ENCODE results near the gene SUMF1.

Gene SUMF1

DNA sequence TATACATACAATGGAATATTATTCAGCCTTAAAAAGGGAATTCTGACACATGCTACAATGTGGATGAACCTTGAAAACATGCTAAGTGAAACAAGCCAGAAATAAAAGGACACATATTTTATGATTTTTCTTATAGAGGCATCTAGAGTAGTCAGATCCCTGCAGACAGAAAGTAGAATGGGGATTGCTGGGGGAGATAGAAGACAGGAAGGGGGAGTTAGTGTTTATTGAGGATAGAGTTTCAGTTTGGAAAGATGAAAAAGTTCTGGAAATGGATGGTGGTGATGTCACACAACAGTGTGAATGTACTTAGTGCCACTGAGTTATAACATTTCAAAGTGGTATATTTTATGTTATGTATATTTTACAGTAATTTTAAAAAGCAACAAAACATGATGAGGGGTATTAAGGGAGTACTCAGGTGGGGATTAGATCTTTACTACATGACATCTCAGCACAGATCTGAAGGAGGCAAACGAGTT lies 30.8 kb upstream of the SUMF1 start:
- in situ Hi-C loops (cut with MboI; ENCODE audit: low sequenced_read_pairs): no loop called here

DNA sequence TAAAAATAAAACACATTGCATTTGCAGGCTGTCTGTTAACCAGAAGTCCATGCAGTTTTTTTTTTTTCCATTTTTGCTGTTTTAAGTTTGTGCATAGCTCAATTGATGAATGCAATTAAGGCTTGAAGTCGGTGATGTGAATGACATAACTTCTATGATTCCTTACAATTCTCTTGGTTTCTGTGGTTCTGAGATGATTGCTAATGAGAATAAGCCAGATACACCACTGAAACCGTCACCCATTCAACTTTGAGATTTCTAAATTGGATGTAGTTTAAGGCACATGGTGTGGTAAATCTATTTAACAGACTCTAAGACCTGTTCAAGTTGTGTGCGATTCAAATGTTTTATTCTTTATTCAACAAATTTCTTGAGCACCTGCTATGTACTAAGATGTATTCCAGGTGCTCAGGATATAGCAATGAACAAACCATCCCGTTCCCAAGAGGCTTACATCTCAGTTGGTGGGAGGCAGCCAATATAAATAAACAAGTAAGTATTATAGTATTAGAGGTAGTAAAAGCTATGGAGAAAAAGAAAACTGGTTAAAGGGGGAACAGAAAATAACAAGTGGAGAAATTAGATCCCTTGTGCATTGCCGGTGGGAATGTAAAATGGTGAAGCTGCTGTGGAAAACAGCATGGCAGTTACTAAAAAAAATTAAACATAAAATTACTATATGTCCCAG lies 30.1 kb upstream of the SUMF1 start:
- in situ Hi-C loops (cut with MboI; ENCODE audit: low sequenced_read_pairs): no loop called here

DNA sequence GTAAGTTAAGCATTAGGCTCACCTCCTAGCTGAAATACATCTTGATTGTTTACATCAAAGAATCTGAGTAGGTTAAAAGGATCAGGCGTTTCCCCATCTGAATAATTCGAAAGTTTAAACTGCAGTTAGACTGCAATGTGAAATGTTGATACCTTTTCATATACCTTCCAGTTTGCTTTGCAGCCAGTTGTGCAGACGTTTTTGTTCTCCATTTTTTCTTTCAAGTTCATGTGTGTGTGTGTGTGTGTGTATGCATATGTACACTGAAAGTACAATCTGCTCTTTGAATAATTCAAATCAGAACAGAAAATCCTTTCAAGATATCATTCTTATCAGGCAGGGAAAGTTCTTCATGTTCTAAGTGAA lies 29.0 kb upstream of the SUMF1 start:
- in situ Hi-C loops (cut with MboI; ENCODE audit: low sequenced_read_pairs): no loop called here

DNA sequence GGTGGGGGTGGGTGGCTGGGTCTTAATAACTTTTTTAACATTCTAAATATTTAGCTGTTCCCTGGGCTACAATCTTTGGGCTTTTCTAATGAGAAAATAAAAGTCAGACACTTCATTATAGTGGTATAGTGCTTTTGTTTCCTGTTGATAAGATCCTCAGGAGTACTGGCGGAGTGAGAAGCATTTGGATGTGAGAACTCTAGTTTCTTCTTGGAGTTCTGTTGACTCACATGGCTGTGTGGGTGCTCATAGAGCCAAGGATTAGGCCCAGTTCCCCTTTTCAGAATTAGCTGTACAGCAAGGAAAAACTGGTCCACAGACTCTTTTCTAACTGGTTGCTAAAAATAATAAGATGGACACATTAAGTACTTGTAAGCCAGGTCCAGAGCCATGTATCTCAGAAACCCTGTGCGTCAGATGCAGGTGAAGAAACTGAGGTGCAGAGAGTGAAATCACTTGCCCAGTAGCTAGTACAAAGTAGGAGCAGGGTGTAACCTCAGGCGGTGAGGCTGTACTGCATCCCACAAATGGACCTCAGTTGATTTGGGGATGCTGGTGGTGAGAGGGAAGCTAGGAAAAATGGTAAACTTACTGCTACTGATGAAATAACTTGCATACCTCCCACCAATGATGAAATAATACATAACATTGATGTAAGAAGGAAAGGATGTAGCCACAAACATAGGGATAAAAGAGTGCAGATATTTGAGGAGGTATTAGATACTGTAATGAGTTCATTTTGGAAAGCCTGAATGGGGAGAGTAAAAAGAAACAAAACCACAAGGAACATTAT lies 28.4 kb upstream of the SUMF1 start:
- in situ Hi-C loops (cut with MboI; ENCODE audit: low sequenced_read_pairs): no loop called here

DNA sequence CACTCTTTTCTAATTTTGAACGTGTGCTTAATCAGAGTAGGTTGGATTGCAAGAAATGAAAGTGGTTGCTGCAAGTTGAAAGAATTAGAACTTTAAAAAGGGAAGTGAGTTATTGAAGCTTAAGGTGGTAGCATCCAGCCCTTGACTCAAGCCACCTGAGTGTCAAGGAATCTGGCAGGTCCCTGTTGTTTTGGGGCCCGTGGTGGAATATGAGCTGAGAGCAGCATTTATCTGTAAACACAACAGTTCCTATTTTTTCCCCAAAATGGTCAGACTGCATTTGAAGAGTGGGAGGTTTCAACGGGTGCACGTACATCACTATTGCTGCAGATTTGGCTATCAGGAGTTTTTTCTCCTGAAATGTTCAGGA lies 27.8 kb upstream of the SUMF1 start:
- in situ Hi-C loops (cut with MboI; ENCODE audit: low sequenced_read_pairs): no loop called here

DNA sequence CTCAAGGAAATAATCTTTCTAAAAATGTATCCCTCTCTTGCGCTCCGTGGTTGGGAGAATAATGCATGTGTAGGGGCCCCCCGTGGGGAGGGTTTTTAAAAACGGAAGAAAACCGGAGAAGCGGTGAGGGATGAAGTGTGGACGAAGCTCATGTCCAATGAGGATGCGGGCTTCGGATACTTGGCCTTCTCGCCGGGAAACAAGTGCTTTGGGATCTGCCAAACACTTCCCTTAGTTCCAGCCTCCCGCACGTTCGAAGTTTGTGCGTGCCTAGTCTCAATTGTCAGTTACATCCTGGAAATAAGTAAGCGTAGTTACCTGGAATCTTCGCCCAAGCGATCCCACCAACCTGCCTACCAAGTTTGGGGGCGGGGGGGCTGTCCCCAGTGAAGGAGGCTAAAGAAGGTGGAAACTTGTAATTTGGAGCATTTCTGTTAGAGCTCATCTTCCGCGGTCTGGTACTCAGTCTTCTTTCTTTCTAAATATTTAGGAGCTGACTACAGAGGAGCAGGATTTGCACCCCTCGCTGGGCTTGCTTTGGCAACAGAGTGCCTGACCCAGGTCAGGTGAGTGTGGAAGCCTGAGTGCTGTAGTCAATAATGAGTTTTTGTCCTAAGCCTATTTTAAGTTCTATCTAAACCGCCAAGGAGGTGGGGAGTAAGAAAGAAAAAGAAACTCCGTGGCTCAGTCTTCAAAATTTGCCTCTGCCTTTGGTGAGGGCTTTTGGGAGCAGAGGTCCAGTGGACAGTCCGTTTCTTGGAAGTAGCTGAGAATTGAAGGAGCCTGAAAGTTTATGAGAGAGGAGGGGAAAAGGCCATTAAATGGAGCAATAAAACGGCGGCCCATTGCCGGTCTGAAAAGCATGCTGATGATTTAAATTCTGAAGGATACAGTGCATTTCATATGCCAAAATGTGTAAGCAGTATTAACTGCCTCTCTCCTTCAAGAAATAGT lies 27.1 kb upstream of the SUMF1 start:
- in situ Hi-C loops (cut with MboI; ENCODE audit: low sequenced_read_pairs): no loop called here

DNA sequence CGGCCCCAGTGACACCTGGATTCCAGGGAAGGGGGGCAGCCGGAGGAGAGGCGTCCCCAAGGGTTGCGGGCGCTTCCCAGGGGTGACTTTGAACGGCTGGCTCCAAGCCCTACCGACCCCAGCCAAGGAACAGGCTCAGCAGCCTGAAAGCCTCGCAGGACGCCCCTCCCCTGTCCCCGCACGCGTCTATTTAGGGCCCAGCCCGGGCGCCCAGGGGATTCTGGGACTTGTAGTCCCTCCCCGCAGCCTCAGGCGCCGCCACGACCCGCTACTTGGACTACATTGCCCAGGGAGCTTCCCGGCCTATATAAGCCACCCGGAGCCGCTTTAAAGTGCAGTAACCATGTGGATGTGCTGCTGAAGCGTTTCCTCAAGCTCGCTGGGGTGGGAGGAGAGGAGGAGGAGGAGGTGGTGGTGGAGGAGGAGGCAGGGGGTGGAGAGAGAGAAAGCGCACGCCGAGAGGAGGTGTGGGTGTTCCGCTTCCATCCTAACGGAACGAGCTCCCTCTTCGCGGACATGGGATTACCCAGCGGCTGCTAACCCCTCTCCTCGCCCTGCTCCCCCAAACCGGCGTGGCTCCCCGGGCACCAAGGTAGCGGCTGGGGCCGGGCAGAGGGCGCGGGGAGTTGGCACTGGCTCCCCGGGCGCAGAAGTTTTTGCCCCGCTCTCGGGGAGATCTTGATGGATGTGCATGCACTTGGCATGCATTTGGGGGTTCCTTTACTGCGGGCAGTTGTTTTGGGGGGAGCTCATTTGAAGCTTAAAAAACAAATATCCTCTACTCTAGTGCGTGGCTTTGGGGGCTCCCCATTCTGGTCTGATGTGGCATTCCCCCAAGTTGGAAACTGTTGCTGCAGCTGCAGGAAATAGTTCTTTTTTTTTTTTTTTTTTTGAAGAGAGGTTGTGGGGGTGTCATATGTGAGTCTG lies 26.2 kb upstream of the SUMF1 start, which contains the start of gene ITPR1:
ITPR1 (plus strand) TSS at position 335 of the 927 bp plus-strand sequence. CDS start 23,144 bp downstream, outside the sequence.
- in situ Hi-C loops (cut with MboI; ENCODE audit: low sequenced_read_pairs): no loop called here

DNA sequence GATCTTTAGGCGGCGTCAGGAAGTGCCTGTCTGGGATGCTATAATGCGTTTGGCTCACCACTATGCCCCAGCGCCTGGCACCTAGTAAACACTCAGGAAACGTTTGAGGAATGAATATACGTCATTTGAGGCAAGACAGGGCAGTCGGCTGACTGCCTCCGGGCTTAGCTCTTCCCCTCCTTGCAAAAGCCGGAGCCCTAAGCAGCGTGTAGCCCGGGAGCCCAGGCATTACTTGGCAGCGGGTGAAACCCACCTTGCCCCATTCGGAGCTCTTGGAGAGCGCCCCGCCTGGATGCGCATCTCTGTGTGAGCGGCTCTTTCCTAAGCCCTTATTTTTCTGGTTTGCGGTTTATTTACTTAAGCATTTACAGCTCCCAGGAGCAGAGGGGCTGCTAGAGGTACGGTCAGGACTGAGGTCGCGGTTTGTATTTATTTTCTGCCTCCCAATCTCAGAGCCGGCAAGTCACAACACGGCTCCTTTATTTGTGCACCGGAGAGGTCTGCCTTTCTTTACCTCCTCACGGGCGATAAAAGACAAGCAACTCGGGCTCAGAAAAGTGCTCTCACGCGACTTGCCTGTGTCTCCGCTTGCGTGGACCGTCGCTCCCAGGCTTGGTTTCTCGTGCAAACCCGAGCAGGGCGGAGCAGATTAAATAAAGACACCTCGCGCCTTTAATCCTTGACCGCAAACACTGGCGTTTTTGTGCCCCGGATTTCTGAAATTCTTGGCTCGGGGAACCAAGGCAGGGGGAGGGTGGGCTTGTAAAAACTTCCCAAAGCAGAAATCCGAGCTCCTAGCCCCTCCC lies 25.3 kb upstream of the SUMF1 start:
- in situ Hi-C loops (cut with MboI; ENCODE audit: low sequenced_read_pairs): no loop called here

DNA sequence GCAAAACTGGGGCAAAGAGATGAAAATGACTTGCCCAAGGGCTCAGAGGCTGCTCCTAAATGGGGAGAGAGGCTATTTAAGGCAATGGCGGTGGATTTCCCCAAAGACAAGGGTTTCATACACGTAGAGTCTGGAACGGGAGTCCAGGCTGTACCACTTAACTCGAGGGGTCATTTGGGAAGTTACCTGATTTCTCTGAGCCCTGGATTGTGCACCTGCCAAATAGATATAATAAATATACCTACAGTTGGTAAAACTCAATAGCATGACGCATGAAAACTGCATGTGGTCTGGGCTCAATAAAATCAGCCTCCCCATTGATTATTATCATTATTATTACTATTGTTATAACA lies 24.8 kb upstream of the SUMF1 start:
- in situ Hi-C loops (cut with MboI; ENCODE audit: low sequenced_read_pairs): no loop called here

DNA sequence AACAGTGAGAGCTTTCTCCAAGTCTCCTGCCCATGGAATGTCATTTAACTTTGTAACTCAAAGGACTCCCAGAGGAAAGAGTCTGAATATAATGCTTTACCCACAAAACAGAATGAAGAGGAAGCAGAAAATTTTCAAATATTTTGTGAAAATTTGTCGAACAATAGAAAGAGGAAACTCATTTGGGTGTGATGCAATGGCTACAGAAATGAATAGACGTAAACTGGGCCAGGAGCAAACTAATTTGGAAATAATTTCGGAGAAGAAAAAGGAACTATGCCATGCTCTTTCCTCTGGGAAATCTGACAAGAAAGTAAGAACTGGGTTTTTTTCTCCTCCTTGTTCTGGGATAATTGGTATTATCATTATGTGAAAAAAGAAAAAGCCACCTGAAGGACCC lies 11.2 kb upstream of the SUMF1 start:
- in situ Hi-C loops (cut with MboI; ENCODE audit: low sequenced_read_pairs): no loop called here

DNA sequence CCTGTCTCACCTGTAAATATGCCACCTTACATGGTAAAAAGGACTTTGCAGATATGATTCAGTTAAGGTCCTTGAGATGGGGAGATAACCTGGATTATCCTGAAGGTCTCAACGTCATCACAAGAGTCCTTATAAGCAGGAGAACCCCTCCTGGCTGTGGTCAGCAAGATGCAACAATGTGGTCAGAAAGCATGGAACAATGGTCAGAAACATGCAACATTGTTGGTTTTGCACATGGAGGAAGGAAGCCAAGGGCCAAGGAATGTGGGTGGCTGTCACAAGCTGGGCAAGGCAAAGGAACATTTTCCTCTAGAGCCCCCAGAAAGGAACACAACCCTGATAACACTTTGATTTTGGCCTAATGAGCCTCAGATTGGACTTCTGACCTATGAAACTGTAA lies 9.4 kb upstream of the SUMF1 start:
- in situ Hi-C loops (cut with MboI; ENCODE audit: low sequenced_read_pairs): no loop called here

DNA sequence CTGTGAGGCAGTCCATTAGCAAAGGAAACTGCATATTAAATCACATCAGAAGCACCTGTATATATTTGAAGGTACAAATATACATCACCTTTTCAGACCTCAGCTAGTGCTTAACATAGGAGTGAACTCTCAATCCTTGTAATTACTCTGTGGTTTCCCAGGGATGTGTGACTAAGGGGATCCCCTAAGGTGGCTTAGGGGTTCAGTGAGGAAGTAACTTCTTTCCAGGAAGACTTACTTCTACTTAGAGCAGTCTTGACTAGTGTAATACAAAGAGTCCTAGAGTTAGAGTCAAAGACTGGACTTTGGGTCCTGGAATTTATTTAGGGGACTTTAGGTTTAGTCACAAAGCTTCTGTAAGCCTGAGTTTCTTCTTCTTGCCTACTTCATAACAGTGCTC lies 8.7 kb upstream of the SUMF1 start:
- in situ Hi-C loops (cut with MboI; ENCODE audit: low sequenced_read_pairs): no loop called here

DNA sequence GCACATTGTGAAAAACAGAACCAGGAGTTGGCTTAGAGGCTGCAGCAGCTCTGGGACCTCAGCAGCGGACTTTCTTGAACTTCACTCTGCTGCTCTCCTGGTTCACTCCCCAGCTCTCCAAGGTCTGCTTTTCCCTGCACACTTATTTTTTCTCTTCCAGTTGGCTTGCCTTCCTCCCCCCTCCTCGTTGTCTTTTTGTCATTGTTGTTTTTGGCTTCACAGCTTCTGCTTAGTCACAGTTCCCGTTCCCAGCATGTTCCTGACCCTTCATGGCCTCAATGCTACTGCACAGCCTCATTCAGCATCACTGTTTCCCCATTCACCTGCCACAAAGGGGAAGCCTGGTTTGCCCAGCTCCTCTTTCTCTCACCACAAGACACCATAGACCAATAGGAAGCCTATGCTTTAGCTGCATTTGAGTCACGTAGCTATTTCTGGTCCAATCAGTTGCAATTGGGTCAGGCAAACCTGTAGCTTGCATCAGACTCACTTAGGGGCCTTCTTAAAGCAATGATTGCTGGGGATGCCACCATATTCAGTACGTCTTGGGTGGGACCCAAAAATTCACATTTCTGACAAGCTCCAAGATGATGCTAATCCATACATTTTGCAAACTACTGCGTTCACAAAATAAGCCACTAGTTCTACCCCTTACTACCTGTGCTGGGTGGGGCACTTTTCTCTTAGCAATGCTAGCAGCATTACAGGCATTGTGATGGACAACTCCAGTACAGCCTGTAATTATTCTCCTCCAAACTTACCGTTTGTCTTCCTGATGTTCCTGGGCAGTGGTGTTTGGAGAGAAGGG lies 7.8 kb upstream of the SUMF1 start:
- in situ Hi-C loops (cut with MboI; ENCODE audit: low sequenced_read_pairs): no loop called here

DNA sequence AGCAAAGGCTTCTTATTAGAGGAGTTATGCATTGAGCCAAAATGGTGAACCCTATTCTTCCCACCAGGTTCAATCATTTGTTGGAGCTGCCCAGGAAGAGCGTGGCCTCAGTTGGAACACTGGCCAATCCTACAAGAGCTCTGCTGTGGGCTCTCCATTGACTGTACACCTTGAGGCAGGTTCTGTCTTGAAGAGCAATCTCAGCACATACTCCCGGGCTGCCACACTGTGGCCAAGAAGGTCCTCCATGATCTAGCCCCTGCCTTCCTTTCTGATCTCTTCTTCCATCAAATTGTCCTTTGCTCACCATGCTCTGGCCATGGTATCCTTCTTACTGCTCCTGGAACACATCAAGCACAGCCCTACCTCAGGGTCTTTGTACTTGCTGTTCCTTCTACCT lies 5.7 kb upstream of the SUMF1 start:
- in situ Hi-C loops (cut with MboI; ENCODE audit: low sequenced_read_pairs): no loop called here

DNA sequence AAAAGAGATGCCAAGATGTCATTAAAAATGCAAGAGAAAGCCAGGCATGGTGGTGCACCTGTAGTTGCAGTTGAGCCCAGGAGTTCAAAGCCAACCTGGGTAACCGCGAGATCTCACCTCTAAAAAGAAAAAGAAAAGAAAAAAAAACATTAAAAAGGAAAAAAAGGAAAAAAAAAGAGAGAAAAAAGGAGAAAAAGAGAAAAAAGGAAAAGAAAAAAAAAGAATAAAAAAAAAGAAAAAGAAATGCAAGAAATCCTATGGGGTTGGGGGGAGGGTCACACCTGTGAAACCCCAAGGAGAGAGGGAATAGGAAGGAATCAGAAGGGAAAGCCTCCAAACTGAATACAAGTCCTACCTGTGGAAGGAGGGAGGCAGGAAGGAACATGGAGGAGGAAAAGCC lies 5.2 kb upstream of the SUMF1 start:
- in situ Hi-C loops (cut with MboI; ENCODE audit: low sequenced_read_pairs): no loop called here

DNA sequence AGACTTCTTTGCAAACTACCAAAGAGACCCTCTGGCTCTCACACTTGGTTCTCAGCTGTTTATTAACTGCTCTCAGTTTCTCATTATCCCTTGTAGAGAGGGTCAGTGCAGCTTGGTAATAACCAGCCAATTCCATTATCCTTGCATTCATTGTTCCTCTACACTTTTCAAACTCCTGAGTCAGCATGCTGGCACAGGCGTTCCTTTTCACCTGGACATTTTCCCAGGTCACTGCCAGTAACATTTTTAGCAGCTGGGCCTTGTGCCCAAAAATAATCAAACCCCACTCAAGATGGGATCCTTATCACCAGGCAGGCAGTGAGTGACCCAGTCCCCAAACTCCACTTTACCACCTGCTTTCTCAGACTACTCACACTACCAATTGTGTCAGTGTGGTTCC lies 4.8 kb upstream of the SUMF1 start:
- in situ Hi-C loops (cut with MboI; ENCODE audit: low sequenced_read_pairs): no loop called here

DNA sequence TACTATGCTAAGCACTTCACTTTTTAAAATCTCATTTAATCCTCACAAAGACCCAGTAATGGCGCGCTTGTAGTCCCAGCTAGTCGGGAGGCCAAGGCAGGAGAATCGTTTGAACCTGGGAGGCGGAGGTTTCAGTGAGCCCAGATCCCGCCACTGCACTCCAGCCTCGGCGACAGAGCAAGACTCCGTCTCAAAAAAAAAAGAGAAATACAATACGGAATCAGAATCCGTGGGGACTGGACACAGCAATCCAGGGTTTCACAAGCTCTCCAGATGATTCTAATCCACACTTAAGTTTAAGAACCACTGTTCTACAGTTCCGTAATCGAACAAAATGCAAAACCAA lies 426 bp upstream of the SUMF1 start:
- in situ Hi-C loops (cut with MboI; ENCODE audit: low sequenced_read_pairs): no loop called here

DNA sequence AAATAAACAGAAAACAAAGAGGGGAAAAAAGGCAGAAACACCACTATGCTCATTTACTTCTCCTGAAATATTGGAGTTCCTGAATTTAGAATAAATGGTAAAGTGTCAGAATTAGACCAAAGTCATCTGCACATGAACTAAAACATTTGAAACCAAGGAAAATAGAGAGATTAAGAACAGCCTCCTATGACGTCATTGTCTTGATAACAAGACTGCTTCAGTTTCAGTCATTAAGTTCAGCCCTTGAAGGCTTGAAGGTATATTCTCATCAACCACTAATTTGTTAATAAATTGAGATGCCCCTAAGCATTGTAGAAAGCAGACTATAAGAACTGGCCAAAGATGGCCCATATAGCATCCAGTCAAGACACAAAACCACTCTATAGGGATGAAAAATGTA lies 2.5 kb downstream of the SUMF1 start:
- in situ Hi-C loops (cut with MboI; ENCODE audit: low sequenced_read_pairs): no loop called here

Measured in HL-60/S4 treated with retinoic acid at 250 ng/mL for 4 days and 3 days (cell line).